IPS-NIHi7 (cell line): ENCODE measurements around the gene EML3.
"Not testable (repeated sequence)": the region's sequence is repeated elsewhere in the genome, so short reads cannot be mapped to it uniquely, and the experiment has no call there.

Source experiments
- DNase-seq: peaks from one replicate; pipeline ENCODE4 v3.0.0; 2012; ENCODE audit warnings: mixed read lengths; ENCODE audit errors: extremely low spot score

Gene EML3

GRCh38 chr11:62600367-62601121 is 12.0 kb downstream of the EML3 start:
- no peak for DNase-seq

GRCh38 chr11:62599901-62600300 is 12.7 kb downstream of the EML3 start:
- DNase-seq, result no peak

GRCh38 chr11:62599069-62599696 is 13.4 kb downstream of the EML3 start:
- DNase-seq, result peak; percentile 93

GRCh38 chr11:62595124-62595523 is 17.5 kb downstream of the EML3 start:
- DNase-seq, result no peak

GRCh38 chr11:62593434-62594044 is 19.0 kb downstream of the EML3 start:
- peak; percentile 62 for DNase-seq

- no peak for DNase-seq
Measured at GRCh38 chr11:62592989-62593421, 19.6 kb downstream of the EML3 start.

- no peak for DNase-seq
Measured at GRCh38 chr11:62592146-62592815, 20.3 kb downstream of the EML3 start.

- DNase-seq, result peak; percentile 90
Measured at GRCh38 chr11:62591448-62592145, 21.0 kb downstream of the EML3 start, which contains the start of gene TUT1. TSS of gene TUT1 (minus strand) at chr11:62591523. CDS start at chr11:62591485, 38 bp downstream.

GRCh38 chr11:62588966-62589637 is 23.5 kb downstream of the EML3 start:
- no peak for DNase-seq

- DNase-seq, result not testable (repeated sequence)
Measured at GRCh38 chr11:62585356-62585755, 27.2 kb downstream of the EML3 start.

GRCh38 chr11:62581735-62582134 is 30.8 kb downstream of the EML3 start:
- DNase-seq, result not testable (repeated sequence)

GRCh38 chr11:62580959-62581715 is 31.4 kb downstream of the EML3 start:
- DNase-seq, result no peak

- no peak for DNase-seq
Measured at GRCh38 chr11:62579252-62579651, 33.3 kb downstream of the EML3 start.

- no peak for DNase-seq
Measured at GRCh38 chr11:62578541-62578940, 34.0 kb downstream of the EML3 start.

GRCh38 chr11:62577046-62577714 is 35.4 kb downstream of the EML3 start:
- DNase-seq, result no peak

- no peak for DNase-seq
Measured at GRCh38 chr11:62575837-62576236, 36.7 kb downstream of the EML3 start.

- DNase-seq, result peak; percentile 11
Measured at GRCh38 chr11:62575156-62575555, 37.4 kb downstream of the EML3 start.

GRCh38 chr11:62574363-62575071 is 38.1 kb downstream of the EML3 start:
- peak; percentile 40 for DNase-seq
